HCT116 (cell line): ENCODE results near the gene NTSR2.

Experiments used
- EZH2 ChIP-seq: fragments of 200-600 bp; sonication (generic); IDR thresholded peaks from 2 replicates; pipeline ENCODE4 v1.6.1; 2017; ENCODE audit warnings: antibody characterized with exemption, mixed run types
- POLR2A ChIP-seq: IDR thresholded peaks from 2 replicates; pipeline ENCODE4 v1.7.0; 2011; ENCODE audit warnings: borderline replicate concordance; ENCODE audit not compliant: insufficient read depth, insufficient read length; ENCODE audit errors: extremely low read depth
- POLR2AphosphoS5 ChIP-seq: IDR thresholded peaks from 2 replicates; pipeline ENCODE4 v1.6.1; 2011; ENCODE audit warnings: mild to moderate bottlenecking, low read depth, low read length, moderate library complexity
- RAD21 ChIP-seq: IDR thresholded peaks from 2 replicates; pipeline ENCODE4 v1.6.1; 2012; ENCODE audit warnings: low read depth, mild to moderate bottlenecking

- TF ChIP-seq EZH2 (no peak), POLR2A (no peak), RAD21 (no peak), POLR2AphosphoS5 (no peak)
Measured at GRCh38 chr2:11661891-11662435, 8.0 kb downstream of the NTSR2 start.
